AG04449 (cell line): ENCODE data around the gene PDZD2.

Source experiments
- CTCF ChIA-PET: fragments of 350-600 bp; formaldehyde crosslinking; extraction: SDS; loops from one replicate; lab custom pipeline; 2021; ENCODE audit warnings: antibody characterized with exemption; lab: Yijun Ruan, JAX
- POLR2A ChIA-PET: fragments of 400-600, 350-600 bp; formaldehyde crosslinking; extraction: SDS; loops from one replicate; lab custom pipeline; 2020; ENCODE audit warnings: antibody characterized with exemption, inconsistent platforms; lab: Yijun Ruan, JAX
- DNase-seq: peaks from one replicate; pipeline ENCODE4 v3.0.0-alpha.2; 2010; ENCODE audit warnings: low read depth, low spot score
- H3K4me3 ChIP-seq: 2 replicates; pipeline ENCODE4 v1.5.1; 2011; ENCODE audit warnings: low read depth, mild to moderate bottlenecking, control low read depth, low read length
- CTCF ChIP-seq: IDR thresholded peaks from one replicate; pipeline ENCODE4 v1.5.1; 2011; ENCODE audit warnings: mild to moderate bottlenecking, moderate library complexity, low read length, control low read depth, inconsistent platforms; ENCODE audit not compliant: insufficient read depth; ENCODE audit errors: missing control alignments

PDZD2 gene

GRCh38 chr5:32066448-32066847 lies 427.5 kb downstream of the PDZD2 start:
- DNase-seq: no peak
- TF ChIP-seq CTCF: no peak
- ChIA-PET CTCF (interaction anchor here (1.5 to 2.9 kb wide), 2 partner anchors 11 to 242 kb away, joined by 3 to 12 read pairs; no protein-coding TSS in a partner anchor), POLR2A (no interaction called here)
- no peak overlapping the region for H3K4me3 ChIP-seq

- ChIA-PET POLR2A (no interaction called here), CTCF (interaction anchor here (1.1 to 2.9 kb wide), 4 partner anchors 9 to 132 kb away, joined by 3 to 12 read pairs (median 5); no protein-coding TSS in a partner anchor)
- TF ChIP-seq CTCF: no peak
- DNase-seq: no peak
- no peak overlapping the region for H3K4me3 ChIP-seq
Observed at GRCh38 chr5:32067774-32068470, 429.0 kb downstream of the PDZD2 start.

GRCh38 chr5:32068561-32068960 lies 429.6 kb downstream of the PDZD2 start:
- ChIA-PET CTCF (interaction anchor here (1.1 to 2.9 kb wide), 4 partner anchors 8 to 133 kb away, joined by 3 to 12 read pairs (median 5); no protein-coding TSS in a partner anchor), POLR2A (no interaction called here)
- H3K4me3 ChIP-seq: no peak overlapping the region
- DNase-seq: no peak
- TF ChIP-seq CTCF: no peak

- DNase-seq: no peak
- no peak for TF ChIP-seq CTCF
- CTCF ChIA-PET: interaction anchor here (1.3 kb wide), 1 partner anchor 134 kb away, joined by 3 read pairs; no protein-coding TSS in a partner anchor
- POLR2A ChIA-PET: no interaction called here
- H3K4me3 ChIP-seq: no peak overlapping the region
Observed at GRCh38 chr5:32069396-32069795, 430.5 kb downstream of the PDZD2 start.

- no peak for DNase-seq
Observed at GRCh38 chr5:32071351-32071944, 432.5 kb downstream of the PDZD2 start.

More at GRCh38 chr5:32071351-32071944, 432.5 kb downstream of the PDZD2 start:
- no peak for TF ChIP-seq CTCF
- ChIA-PET CTCF (interaction anchor here (1.5 kb wide), 1 partner anchor 246 kb away, joined by 6 read pairs; no protein-coding TSS in a partner anchor), POLR2A (no interaction called here)
- no peak overlapping the region for H3K4me3 ChIP-seq
